CD4-positive, alpha-beta T cell treated with Interferon alpha-2 for 1 hour (primary cell): Measurements from ENCODE around the gene USP28.
"Not testable (repeated sequence)": the region's sequence is repeated elsewhere in the genome, so short reads cannot be mapped to it uniquely, and the experiment has no call there.

Experiments used
- DNase-seq, 2 donors: peaks; one replicate each; pipeline ENCODE4 v3.0.0-alpha.2; 2020 to 2022

Gene USP28

GRCh38 chr11:113835306-113835705 lies 40.1 kb downstream of the USP28 start:
- DNase-seq, result no peak

GRCh38 chr11:113833151-113833550 lies 42.2 kb downstream of the USP28 start:
- DNase-seq, result no peak

GRCh38 chr11:113831314-113831713 lies 44.1 kb downstream of the USP28 start:
- DNase-seq, result no peak

- DNase-seq, result no peak
These were observed 45.6 kb downstream of the USP28 start for GRCh38 chr11:113829751-113830150.

- DNase-seq, result no peak
These were observed 47.2 kb downstream of the USP28 start for GRCh38 chr11:113828191-113828590.

- no peak for DNase-seq
These were observed 47.9 kb downstream of the USP28 start for GRCh38 chr11:113827477-113827876.

- DNase-seq, result no peak
These were observed 56.9 kb downstream of the USP28 start for GRCh38 chr11:113818426-113818825.

GRCh38 chr11:113817626-113818025 lies 57.7 kb downstream of the USP28 start:
- DNase-seq, result no peak

- no peak for DNase-seq
These were observed 58.2 kb downstream of the USP28 start for GRCh38 chr11:113817162-113817561.

- no peak for DNase-seq
These were observed 61.2 kb downstream of the USP28 start for GRCh38 chr11:113814181-113814580.

- no peak for DNase-seq
These were observed 66.4 kb downstream of the USP28 start for GRCh38 chr11:113808931-113809330.

GRCh38 chr11:113806406-113806805 lies 69.0 kb downstream of the USP28 start:
- DNase-seq, result peak in 1 of 2 donors; percentile 7

GRCh38 chr11:113805640-113806039 lies 69.7 kb downstream of the USP28 start:
- no peak for DNase-seq

GRCh38 chr11:113802621-113803020 lies 72.8 kb downstream of the USP28 start:
- DNase-seq, result no peak

GRCh38 chr11:113796663-113797259 lies 78.6 kb downstream of the USP28 start:
- peak in 1 of 2 donors; percentile 38 for DNase-seq

- no peak for DNase-seq
These were observed 85.6 kb downstream of the USP28 start for GRCh38 chr11:113789675-113790320.

GRCh38 chr11:113789016-113789415 lies 86.4 kb downstream of the USP28 start:
- not testable (repeated sequence) for DNase-seq

GRCh38 chr11:113782134-113782533 lies 93.2 kb downstream of the USP28 start:
- no peak for DNase-seq

GRCh38 chr11:113781682-113782081 lies 93.7 kb downstream of the USP28 start:
- no peak for DNase-seq

GRCh38 chr11:113779496-113779895 lies 95.9 kb downstream of the USP28 start, which contains the start of gene CLDN25:
Gene CLDN25, plus strand, starts transcription at chr11:113779796. Its CDS starts 0 bp downstream, at chr11:113779796.
- DNase-seq, result no peak

- DNase-seq, result no peak
These were observed 97.1 kb downstream of the USP28 start for GRCh38 chr11:113778111-113778910.

GRCh38 chr11:113774174-113774503 lies 101.2 kb downstream of the USP28 start:
- no peak for DNase-seq

- DNase-seq, result peak; percentile 90 to 93
These were observed 101.8 kb downstream of the USP28 start, which contains the start of gene ZW10 for GRCh38 chr11:113773416-113774173. Gene ZW10, minus strand, starts transcription at chr11:113773692. Its CDS starts 26 bp downstream, at chr11:113773666.
